Midbrain (tissue), 1 donor: ENCODE data around the gene PPP1R27.

ENCODE experiments used
- DNase-seq: peaks from one replicate; lab custom pipeline; 2025; lab: John Stamatoyannopoulos, UW

PPP1R27 gene

GRCh38 chr17:81804559-81805399, 30.1 kb downstream of the PPP1R27 start:
- DNase-seq: no peak

GRCh38 chr17:81803728-81804558, 30.9 kb downstream of the PPP1R27 start, which contains the start of gene GCGR:
Gene GCGR, plus strand, starts transcription at chr17:81804150. Its CDS starts 4,869 bp downstream, at chr17:81809019.
- no peak for DNase-seq

- DNase-seq: no peak
These were observed 31.8 kb downstream of the PPP1R27 start for GRCh38 chr17:81802856-81803643.

GRCh38 chr17:81802048-81802758, 32.6 kb downstream of the PPP1R27 start:
- DNase-seq: no peak

- no peak for DNase-seq
These were observed 33.5 kb downstream of the PPP1R27 start for GRCh38 chr17:81801327-81801726.

GRCh38 chr17:81794509-81794908, 40.3 kb downstream of the PPP1R27 start:
- DNase-seq: no peak

GRCh38 chr17:81794074-81794476, 40.8 kb downstream of the PPP1R27 start:
- no peak for DNase-seq

- DNase-seq: no peak
These were observed 41.9 kb downstream of the PPP1R27 start for GRCh38 chr17:81792675-81793615.
